HG02678 (cell line): ENCODE results near the gene ZNF546.
A peak's percentile ranks its signal among the peaks of the same experiment; 100 is the strongest.
"Not testable (repeated sequence)": the region's sequence is repeated elsewhere in the genome, so short reads cannot be mapped to it uniquely, and the experiment has no call there.

Experiments
- ATAC-seq: cut with Tn5 transposase; IDR thresholded peaks from one replicate; pipeline ENCODE4 v1.9.1; 2021; ENCODE audit warnings: mild to moderate bottlenecking, moderate library complexity; ENCODE audit not compliant: unreplicated experiment

The ZNF546 gene

DNA sequence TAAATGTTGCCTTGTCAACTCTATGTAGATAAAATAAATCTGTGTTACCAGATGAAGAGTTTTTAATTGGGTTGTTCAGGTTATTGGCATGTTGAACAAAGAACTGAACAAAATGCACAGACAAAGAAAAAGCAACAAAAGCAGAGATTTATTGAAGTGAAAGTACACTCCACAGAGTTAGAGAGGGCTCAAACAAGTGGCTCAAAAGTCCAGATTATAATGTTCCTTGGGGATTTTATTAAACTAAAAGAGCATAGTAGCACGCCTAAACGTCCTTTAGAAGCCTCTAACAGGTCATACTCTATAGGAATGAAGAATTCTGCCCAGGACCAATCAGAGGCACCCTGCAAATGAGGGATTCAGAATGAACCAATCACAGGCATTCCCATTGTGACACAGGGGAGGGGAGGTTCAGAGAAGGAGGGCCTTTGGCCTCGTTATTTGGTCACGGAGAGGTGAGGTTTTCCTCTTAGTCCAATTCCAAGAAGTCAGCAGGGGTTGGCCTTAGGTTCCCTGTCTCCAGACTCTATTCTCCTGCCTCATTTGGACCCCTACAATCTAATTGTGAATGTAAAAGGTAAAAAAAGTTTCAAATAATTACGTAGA, 13.1 kb upstream of the ZNF546 start:
- ATAC-seq, result no peak

DNA sequence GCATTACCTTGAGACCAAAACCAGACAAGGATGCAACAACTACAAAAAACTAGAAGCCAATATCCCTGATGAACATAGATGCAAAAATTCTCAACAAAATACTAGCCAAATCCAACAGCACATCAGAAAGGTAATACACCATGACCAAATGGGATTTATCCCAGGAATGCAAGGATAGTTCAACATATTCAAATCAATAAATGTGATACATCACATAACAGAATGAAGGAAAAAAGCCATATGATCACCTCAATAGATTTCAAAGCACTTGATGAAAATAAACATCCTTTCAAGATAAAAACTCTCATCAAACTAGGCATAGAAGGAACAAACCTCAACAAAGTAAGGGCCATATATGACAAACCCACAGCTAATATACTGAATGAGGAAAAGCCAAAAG, 10.2 kb upstream of the ZNF546 start:
- no peak for ATAC-seq

GRCh38 chr19:39987167-39987566, 9.7 kb upstream of the ZNF546 start:
- ATAC-seq, result no peak

GRCh38 chr19:39987596-39987995, 9.3 kb upstream of the ZNF546 start:
- ATAC-seq, result no peak

DNA sequence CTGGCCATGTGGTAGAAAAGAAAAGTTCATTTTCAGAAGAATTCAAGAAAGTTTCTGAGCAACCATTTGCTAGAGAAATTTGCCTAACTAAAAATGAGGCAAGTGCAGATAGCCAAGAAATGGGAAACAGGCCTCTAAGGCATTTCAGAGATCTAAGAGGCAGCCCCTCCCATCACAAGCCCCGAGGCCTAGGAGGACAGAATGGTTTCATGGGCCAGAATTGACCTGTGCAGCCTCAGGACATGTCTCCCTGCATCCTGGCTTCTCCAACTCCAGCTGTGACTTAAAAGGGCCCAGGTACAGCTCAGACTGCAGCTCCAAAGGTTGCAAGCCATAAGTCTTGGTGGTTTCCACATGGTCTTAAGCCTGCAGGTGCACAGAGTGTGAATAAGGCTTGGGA, 3.3 kb upstream of the ZNF546 start:
- no peak for ATAC-seq

DNA sequence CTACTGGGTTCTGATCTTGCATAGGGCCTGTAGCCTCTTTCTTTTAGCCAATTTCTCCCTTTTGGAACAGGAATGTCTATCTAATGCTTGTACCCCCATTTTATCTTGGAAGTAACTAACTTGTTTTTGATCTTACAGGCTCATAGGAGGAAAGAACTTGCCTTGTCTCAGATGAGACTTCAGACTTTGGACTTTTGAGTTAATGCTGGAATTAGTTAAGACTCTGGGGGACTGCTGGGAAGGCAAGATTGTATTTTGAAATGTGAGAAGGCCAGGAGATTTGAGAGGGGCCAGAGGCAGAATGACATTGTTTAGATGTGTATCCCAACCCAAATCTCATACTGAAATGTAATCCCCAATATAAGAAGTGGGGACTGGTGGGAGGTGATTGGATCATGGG, 2.5 kb upstream of the ZNF546 start:
- no peak for ATAC-seq

- no peak for ATAC-seq
Observed at GRCh38 chr19:39995794-39996193, 1.1 kb upstream of the ZNF546 start.

- peak; percentile 16 for ATAC-seq
Observed at GRCh38 chr19:39996218-39996810, 546 bp upstream of the ZNF546 start.

GRCh38 chr19:39997638-39998216, 867 bp downstream of the ZNF546 start:
- no peak for ATAC-seq

DNA sequence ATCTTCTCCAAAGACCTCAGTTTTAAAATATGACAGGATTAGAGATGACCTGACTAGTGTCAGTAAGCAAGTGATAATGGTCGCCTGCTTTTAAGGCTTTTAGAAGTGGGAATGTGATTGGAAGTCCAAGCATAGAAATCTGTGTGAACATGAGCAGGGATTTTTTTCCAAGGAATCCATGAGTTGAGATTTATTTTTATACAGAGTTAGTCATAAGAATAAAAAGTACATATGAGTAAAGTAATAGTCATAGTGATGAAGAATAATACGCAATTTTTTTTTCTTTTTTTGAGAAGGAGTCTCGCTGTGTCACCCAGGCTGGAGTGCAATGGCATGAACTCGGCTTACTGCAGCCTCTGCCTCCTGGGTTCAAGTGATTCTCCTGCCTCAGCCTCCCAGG, 1.6 kb downstream of the ZNF546 start:
- no peak for ATAC-seq

GRCh38 chr19:40005691-40006272, 8.9 kb downstream of the ZNF546 start:
- no peak for ATAC-seq

DNA sequence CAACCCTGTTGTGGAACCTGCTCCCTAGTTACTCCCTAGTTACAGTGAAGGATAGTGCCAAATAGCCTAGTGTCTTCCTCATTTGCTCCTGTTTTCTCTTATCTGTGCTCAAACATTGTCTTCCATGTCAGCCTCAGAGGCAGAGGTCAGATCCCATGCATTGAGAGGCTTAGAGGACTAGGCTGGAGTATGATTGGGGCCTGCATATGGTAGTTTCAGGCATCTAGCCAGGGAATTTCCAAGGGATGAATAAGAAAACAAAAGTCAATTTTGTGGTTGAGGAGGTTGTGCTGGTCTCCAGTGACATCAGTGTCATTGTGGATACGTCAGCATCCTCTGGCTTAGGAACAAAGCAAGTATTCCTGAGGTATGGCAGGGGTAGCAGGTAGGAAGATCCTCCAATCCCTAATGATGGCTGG, 9.4 kb downstream of the ZNF546 start:
- ATAC-seq, result no peak

DNA sequence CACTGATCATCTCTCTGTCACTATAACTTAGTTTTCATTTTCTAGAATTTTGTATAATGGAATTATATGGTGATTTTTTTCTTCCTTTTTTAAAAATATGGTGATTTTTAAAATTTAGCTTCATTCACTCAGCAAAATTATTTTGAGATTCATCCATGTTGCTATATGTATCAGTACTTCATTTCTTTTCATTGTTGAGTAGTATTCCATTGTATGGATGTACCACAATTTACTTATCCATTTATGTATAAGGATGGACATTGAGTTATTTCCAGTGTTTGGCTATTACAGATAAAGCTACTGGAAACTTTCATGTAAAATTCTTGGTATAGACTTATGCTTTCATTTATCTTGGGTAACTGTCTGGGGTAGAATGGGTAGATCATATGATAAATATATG, 12.8 kb downstream of the ZNF546 start:
- ATAC-seq, result no peak

DNA sequence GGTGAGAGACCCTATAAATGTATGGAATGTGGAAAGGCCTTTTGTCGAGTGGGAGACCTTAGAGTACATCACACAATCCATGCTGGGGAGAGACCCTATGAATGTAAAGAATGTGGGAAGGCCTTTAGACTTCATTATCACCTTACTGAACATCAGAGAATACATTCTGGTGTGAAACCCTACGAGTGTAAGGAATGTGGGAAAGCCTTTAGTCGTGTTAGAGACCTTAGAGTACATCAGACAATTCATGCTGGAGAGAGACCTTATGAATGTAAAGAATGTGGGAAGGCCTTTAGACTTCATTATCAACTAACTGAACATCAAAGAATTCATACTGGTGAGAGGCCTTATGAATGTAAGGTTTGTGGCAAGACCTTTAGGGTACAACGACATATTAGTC, 17.1 kb downstream of the ZNF546 start:
- ATAC-seq, result no peak

DNA sequence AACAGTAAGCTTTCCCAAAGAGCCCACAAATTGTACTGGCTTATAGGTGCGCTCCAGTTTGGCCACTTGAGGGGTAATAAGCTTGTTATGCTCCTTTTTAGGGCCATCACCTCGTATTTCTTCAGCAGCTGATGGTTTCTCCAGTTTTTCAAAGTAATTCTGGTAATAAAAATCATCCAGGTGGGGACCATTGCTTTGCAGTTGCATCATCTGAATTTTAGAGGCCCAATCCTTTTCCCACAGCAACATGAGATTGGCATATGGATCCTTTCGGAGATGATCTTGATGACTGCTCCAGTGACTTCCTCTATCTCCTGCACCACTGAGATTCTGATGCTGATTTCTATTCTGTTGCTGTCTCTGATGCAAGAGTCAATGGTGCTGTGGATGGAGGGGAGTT, 27.1 kb downstream of the ZNF546 start:
- ATAC-seq, result no peak

DNA sequence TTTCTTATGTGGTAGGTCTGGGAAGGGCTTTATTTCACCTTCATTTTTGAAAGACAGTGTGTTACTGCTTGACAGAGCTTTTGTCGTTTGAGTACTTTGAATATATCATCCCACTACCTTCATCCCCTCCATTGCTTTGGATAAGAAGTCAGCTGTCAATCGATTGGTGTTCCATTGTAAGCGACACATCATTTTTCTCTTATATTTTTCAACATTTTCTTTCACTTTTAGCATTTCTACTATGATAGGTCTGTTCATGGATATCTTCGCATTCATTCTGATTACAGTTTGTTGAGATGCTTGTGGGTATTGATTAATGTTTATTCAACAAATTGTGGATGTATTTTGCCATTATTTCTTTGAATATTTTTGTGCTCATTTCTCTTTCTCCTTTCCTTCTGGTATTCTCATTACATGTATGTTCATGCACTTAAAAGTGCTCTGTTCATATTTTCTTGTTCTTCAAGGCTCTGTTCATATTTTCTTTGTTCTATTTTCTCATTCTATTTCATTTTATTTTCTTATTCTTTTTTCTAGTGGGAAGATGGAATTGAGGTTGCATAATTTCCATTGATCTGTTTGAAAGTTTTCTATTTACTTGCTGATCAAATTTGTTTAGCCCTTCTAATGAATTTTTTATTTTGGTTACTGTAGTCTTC, 29.2 kb downstream of the ZNF546 start:
- no peak for ATAC-seq

GRCh38 chr19:40026597-40026970, 29.7 kb downstream of the ZNF546 start:
- no peak for ATAC-seq

- no peak for ATAC-seq
Observed at GRCh38 chr19:40033989-40034560, 37.2 kb downstream of the ZNF546 start.

DNA sequence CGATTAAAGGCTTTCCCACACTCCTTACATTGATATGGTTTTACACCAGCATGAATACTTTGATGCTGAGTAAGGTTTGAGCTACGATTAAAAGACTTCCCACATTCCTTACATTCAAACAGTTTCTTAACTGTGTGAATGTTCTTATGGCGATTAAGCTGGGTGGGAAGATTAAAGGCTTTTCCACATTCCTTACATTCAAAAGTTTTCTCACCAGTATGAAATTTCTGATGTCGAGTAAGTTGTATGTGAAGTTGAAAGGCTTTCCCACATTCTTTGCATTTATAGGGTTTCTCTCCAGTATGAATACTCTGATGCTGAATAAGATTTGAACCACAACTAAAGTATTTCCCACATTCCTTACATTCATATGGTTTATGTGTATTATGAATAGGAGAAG, 39.1 kb downstream of the ZNF546 start:
- ATAC-seq, result no peak

DNA sequence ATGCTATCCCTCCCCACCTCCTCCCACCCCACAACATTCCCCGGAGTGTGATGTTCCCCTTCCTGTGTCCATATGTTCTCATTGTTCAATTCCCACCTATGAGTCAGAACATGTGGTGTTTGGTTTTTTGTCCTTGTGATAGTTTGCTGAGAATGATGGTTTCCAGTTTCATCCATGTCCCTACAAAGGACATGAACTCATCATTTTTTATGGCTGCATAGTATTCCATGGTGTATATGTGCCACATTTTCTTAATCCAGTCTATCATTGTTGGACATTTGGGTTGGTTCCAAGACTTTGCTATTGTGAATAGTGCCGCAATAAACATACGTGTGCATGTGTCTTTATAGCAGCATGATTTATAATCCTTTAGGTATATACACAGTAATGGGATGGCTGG, 41.2 kb downstream of the ZNF546 start:
- ATAC-seq, result not testable (repeated sequence)

DNA sequence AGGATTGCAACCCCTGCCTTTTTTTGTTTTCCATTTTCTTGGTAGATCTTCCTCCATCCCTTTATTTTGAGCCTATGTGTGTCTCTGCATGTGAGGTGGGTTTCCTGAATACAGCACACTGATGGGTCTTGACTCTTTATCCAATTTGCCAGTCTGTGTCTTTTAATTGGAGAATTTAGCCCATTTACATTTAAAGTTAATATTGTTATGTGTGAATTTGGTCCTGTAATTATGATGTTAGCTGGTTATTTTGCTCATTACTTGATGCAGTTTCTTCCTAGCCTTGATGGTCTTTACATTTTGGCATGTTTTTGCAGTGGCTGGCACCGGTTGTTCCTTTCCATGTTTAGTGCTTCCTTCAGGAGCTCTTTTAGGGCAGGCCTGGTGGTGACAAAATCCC, 44.9 kb downstream of the ZNF546 start:
- not testable (repeated sequence) for ATAC-seq

- no peak for ATAC-seq
Observed at GRCh38 chr19:40053491-40053890, 56.6 kb downstream of the ZNF546 start.
